ENCODE data around the gene UGT1A10.
"Not testable (repeated sequence)": the region's sequence is repeated elsewhere in the genome, so short reads cannot be mapped to it uniquely, and the experiment has no call there.

Gene UGT1A10

DNA sequence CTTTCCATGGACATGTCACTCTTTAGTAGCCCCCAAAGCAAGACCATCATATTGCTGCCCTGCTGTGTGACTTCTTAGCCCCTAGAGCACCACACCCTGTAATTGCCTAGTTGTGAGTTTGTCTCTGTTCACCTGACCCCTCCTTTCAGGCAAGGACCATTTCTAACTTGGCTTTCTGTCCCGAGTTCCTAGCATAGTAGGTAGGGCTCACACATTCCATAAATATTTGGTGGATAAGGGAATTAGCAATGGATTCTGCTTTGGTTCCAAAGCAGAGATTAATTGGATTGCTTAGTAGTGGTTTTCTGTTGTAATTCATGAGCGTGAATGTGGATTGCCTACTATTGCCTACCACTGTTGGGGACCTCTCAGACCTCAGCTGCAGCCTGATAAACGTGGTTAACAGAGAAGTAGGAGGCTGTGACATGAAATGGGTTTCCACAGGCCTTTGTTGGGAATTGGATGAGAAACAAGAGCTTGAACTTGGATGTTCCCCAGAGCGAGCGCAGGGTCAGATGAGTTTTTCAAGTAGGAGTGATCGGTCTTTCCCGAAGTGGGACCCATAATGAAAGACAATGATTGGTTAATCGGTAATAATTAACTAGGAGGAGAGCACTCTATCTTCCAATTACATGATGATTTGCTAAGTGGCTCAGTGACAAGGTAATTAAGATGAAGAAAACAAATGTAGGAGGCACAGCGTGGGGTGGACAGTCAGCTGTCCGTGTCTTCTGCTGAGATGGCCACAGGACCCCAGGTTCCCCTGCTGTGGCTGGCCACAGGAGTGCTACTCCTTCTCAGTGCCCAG lies 110.4 kb downstream of the UGT1A10 start:
- DNase-seq, result no peak

DNA sequence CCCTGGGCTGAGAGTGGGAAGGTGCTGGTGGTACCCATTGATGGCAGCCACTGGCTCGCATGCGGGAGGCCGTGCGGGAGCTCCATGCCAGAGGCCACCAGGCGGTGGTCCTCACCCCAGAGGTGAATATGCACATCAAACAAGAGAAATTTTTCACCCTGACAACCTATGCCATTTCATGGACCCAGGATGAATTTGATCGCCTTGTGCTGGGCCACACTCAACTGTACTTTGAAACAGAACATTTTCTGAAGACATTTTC lies 111.0 kb downstream of the UGT1A10 start:
- DNase-seq, result no peak

DNA sequence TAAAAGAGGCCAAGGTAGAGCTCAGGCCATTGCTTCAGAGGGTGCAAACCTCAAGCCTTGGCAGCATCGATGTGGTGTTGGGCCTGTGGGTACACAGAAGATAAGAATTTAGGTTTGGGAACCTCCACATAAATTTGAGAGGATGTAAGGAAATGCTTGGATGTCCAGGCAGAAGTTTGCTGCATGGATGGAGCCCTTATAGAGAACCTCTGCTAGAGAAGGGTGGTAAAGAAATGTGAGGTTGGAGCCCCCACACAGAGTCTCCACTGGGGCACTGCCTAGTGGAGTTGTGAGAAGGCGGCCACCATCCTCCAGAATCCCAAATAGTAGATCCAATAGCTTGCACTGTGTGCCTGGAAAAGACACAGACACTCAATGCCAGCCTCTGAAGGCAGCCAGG lies 114.4 kb downstream of the UGT1A10 start:
- DNase-seq, result not testable (repeated sequence)

DNA sequence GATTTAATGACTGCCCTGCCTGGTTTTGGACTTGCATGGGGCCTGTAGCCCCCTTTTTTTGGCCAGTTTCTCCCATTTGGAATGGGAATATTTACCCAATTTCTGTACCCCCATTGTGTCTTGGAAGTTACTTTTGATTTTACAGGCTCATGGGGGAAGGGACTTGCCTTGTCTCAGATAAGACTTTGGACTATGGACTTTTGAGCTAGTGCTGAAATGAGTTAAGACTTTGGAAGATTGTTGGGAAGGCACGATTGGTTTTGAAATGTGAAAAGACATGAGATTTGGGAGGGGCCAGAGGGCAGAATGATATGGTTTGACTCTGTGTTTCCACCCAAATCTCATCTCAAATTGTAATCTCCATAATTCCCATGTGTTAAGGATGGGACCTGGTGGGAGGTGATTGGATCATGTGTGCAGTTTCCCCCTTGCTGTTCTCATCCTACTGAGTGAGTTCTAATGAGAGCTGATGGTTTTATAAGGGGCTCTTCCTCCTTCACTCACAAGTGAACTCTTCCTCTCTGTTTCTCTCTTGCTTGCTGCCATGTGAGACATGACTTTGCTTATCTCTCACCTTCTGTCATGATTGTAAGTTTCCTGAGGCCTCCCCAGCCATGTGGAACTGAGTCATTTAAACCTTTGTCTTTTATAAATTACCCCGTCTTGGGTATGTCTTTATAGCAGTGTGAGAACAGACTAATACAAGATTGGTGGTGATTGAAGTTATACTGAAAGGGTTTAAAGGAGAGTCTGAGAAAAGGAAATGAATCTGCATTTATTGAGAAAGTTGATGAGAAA lies 115.2 kb downstream of the UGT1A10 start:
- not testable (repeated sequence) for DNase-seq

DNA sequence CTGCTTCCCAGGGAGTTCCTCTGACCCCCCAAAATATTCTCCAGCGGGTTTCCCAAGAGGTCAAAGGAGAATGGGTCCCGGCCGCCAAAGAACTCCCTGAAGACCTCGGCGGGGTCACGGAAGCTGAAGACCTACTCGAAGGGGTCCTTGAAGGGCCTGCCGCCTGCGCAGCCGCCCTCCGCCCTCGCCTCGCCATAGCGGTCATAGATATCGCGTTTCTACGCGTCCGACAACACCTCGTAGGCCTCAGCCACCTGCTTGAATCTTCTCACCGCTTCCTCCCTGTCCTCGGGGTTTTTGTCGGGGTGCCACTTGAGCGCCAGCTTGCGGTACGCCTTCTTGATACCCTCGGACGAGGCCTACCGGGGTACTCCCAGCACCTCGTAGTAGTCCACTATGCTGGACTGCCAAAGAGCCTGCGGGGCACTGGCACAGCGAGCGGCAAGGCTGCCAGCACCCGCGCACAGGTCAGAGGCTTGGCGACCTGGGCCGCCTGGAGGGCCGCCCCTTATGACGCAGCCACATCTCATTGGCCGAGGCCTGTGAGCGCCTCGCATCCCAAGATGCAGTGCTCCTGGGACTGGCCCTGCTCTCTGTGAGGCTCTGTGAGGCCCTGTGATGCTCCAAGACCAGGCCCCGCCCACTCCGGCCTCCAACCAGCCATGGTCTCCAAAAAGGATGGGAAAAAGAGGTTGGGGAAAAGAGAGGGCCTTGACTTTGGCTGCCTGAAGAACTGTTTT lies 118.8 kb downstream of the UGT1A10 start:
- no peak for DNase-seq

DNA sequence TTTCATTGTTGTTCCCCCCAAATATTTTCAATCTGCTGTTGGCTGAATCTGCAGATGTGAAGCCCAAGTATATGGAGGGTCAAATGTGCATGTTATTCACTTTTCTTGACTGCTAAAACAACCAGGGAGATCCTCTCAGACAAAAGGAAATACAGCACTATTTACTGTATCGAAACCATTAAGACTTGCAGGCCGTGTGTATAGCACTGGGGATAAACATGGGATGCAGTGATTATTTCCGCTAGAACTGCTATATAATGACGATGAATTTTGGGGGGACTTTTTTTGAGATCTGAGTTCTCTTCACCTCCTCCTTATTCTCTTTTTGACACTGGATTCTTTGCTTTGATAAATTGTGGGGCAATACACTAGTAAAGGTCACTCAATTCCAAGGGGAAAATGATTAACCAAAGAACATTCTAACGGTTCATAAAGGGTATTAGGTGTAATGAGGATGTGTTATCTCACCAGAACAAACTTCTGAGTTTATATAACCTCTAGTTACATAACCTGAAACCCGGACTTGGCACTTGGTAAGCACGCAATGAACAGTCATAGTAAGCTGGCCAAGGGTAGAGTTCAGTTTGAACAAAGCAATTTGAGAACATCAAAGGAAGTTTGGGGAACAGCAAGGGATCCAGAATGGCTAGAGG lies 120.3 kb downstream of the UGT1A10 start:
- no peak for DNase-seq

DNA sequence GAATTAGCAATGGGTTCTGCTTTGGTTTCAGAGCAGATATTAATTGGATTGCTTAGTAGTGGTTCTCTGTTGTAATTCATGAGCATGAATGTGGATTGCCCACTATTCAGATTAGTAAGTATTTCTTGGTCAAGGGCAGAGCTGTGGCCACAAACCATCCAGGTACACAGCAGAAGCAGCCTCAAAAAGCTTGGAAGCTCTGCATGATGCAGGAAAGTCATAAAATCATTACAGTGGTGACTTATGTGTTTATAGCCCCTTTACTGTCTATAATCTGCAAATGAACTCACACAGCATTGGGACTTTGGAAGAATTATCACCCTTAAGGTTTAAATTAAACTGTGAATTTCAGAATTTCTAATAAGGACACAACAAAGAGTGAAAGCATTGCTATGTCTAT lies 121.9 kb downstream of the UGT1A10 start:
- DNase-seq, result no peak

DNA sequence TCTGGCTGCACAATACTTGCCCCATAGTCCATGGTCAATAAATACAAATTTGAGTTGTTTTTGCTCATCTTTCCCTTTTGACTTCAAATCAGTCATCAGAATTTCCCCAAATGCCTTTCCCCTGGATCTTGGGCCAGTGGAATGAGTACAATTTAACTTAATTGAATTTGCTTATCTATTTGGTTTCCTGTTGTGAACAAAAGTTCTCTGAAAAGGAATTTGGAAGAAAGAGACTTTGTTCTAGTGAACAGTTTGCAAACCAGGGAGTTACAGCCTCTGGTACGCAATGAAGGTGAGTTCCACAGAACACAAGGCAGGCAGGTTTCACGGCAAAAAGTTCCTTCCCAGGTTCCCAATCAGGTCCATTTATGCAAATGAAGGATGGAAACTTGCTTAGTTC lies 122.6 kb downstream of the UGT1A10 start:
- no peak for DNase-seq

DNA sequence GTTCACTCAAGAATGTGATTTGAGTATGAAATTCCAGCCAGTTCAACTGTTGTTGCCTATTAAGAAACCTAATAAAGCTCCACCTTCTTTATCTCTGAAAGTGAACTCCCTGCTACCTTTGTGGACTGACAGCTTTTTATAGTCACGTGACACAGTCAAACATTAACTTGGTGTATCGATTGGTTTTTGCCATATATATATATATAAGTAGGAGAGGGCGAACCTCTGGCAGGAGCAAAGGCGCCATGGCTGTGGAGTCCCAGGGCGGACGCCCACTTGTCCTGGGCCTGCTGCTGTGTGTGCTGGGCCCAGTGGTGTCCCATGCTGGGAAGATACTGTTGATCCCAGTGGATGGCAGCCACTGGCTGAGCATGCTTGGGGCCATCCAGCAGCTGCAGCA lies 123.8 kb downstream of the UGT1A10 start, which contains the start of gene UGT1A1:
TSS of gene UGT1A1 (plus strand) at position 228 of the 400 bp plus-strand sequence. CDS start at position 246, 18 bp downstream.
- DNase-seq, result no peak

DNA sequence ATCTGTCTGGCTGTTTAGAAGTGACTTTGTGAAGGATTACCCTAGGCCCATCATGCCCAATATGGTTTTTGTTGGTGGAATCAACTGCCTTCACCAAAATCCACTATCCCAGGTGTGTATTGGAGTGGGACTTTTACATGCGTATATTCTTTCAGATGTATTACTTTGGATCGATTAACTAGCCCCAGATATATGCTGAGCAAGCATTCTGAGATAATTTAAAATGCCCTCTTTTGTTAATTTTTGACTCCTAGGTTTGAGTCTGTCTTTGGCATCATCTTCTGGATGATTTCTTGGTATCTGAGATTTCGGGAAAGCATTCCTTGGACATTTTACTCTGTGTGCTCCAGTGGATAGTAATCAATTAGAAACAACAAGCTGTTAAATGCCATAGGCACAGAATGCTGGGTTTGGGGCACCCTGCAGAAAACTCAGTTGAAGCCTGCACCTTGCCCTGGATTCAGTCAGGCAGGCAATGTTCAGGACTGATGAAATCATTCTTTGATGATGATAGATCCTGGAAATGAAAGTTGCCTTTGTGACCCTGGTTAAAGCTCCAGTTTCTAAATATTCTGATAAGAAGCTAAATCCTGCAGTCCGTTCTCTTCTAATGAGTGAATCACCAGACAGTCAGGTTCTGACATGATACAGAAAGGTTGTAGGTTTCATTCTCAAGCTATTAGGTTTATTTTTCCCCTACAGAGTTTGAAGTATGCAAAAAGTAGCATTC lies 125.0 kb downstream of the UGT1A10 start:
- no peak for DNase-seq

DNA sequence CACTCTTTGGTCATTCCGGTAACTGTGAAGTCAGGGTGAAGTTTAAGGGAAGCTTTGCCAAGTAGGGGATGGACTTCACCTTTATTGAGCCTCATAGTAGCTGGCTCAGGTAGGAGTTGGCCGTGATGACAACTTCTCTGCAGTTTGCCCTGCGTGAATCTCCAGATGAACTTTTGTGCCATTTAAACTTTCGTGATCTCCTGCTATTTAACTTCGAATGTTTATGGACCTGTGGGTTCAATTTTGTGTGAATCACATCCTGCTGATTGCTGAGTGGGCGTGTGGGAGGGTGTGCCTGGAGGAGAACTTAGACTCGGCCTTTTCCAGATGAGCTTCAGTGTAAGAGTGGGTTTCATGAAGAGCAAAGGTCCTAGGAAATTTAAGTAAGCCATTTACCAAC lies 128.0 kb downstream of the UGT1A10 start:
- DNase-seq, result no peak

DNA sequence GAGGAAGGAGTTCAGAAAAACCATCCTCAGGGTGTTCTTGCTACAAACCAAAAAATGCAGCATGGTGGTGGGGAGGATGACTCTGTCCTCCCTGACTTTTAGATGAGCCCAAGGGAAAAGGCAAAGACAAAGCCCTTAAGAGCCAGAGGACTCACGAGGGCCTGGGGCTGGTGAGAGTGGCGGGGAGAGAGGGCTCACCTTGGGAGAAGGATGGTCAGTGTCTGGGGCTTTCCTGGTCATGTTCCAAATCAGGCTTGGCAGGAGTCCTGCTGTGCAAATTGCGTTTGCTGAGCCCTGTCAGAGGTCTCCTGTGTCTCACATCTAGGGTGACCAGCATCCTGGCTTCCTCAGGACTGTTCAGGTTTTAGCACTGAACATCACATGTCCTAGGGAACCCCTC lies 128.5 kb downstream of the UGT1A10 start:
- DNase-seq, result no peak

DNA sequence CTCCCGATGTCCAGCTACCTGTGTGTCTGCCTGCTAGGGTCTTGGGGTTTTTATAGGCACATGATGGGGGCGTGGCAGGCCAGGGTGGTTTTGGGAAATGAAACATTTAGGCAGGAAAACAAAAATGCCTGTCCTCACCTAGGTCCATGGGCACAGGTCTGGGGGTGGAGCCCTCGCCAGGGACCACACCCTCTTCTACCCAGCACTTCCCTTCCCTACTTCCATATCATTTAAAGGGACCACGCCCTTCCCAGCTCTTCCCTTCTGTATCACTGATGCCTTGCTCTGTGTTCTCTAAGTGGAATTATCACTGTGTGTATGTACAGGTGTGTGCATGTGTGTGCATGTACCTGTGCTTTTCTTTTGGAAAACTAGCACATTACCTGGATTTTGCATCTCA lies 130.2 kb downstream of the UGT1A10 start:
- no peak for DNase-seq

DNA sequence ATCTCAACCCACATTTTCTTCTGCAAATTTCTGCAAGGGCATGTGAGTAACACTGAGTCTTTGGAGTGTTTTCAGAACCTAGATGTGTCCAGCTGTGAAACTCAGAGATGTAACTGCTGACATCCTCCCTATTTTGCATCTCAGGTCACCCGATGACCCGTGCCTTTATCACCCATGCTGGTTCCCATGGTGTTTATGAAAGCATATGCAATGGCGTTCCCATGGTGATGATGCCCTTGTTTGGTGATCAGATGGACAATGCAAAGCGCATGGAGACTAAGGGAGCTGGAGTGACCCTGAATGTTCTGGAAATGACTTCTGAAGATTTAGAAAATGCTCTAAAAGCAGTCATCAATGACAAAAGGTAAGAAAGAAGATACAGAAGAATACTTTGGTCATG lies 131.8 kb downstream of the UGT1A10 start:
- DNase-seq, result no peak

DNA sequence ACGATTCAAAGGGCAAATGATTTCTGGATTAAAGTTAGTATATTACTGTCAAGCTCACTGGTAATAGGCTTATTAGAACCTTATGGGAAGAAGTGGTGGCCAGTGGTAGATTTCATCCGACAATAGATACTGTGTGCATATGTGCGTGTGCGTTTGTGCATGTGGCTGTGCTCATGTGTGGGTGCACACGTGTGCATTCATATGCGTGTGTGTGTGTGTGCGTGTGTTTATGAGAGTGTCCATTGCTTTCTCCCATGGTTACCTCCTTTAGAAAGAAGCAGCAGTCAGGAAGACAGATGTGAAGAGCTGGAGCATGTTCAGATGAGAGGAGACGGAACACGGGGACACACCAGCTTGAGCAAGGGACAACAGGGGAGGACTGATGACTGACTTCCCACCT lies 133.0 kb downstream of the UGT1A10 start:
- DNase-seq, result no peak

DNA sequence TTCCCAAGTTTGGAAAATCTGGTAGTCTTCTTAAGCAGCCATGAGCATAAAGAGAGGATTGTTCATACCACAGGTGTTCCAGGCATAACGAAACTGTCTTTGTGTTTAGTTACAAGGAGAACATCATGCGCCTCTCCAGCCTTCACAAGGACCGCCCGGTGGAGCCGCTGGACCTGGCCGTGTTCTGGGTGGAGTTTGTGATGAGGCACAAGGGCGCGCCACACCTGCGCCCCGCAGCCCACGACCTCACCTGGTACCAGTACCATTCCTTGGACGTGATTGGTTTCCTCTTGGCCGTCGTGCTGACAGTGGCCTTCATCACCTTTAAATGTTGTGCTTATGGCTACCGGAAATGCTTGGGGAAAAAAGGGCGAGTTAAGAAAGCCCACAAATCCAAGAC lies 135.9 kb downstream of the UGT1A10 start:
- DNase-seq, result no peak

DNA sequence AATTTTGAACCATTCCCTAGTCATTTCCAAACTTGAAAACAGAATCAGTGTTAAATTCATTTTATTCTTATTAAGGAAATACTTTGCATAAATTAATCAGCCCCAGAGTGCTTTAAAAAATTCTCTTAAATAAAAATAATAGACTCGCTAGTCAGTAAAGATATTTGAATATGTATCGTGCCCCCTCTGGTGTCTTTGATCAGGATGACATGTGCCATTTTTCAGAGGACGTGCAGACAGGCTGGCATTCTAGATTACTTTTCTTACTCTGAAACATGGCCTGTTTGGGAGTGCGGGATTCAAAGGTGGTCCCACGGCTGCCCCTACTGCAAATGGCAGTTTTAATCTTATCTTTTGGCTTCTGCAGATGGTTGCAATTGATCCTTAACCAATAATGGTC lies 136.3 kb downstream of the UGT1A10 start:
- no peak for DNase-seq

DNA sequence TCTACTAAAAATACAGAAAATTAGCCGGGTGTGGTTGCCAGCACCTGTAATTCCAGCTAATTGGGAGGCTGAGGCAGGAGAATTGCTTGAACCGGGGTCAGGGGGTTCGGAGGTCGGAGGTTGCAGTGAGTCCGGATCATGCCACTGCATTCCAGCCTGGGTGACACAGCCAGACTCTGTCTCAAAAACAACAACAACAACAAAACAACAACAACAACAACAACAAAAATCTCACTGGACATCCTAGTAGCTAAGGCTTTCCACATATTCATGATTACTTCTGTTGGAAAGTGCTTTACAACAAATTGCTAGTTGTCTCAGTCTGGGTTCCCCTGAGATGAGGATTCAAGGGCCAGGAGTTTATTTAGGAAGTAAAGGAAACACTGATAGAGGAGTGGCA lies 137.6 kb downstream of the UGT1A10 start:
- DNase-seq, result no peak

DNA sequence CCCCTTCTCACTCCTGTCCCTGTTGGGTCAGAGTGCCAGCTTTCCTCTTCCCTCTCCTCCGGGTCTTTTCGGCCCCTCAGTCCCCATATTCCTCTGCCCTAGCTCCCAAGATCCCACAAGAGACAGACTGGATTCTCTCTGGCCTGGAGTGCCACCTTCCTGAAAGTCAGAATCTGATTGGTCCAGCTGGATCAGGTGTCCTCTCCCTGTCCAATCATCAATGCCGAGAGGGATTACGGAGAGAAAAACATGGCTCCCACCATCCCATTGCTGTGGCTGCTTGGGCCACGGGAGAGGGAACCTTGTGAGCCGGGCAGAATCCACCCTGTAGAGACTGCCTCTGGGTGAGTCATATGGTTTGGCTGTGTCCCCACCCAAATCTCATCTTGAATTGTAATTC lies 139.2 kb downstream of the UGT1A10 start:
- no peak for DNase-seq

DNA sequence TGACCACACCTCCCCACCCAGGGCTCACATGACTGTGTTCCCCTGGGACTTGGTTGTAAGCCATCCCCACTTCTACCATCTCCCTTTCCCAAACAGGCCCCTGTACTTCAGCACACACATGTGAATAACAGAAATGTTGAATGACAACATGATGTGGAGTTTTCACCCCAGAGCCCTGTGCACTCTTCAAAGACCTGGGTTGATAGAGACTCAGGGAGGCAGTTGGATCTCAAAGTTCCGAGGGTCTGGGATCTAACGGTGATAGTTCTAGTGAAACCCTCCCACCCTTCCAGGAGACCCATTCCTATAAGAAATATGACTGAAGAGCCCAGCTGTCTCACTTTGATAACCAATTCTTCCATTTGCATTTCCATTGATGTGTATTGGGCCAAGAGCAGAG lies 141.8 kb downstream of the UGT1A10 start, which contains the start of gene MROH2A:
TSS of gene MROH2A (plus strand) at position 301 of the 400 bp plus-strand sequence. CDS start 1,029 bp downstream, outside the sequence.
- DNase-seq, result no peak

DNA sequence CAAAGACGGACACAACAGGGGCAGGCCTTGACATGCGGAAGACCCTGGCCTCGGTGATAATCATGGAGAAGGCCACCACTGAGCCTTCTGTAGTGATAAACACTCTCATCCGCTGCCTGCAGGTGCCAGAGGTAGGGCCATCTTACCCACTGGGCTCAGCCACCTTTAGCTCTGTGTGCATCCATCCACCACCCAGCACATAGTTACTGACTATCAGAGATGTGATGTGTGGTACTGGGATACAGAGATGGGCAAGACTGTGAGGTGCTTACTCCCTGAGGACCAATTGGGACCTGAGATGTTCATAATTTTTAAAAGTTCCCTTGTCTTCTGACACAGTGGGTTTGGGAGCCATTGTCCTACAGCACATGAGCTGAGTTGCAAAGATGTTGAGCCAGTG lies 143.5 kb downstream of the UGT1A10 start:
- DNase-seq, result no peak

DNA sequence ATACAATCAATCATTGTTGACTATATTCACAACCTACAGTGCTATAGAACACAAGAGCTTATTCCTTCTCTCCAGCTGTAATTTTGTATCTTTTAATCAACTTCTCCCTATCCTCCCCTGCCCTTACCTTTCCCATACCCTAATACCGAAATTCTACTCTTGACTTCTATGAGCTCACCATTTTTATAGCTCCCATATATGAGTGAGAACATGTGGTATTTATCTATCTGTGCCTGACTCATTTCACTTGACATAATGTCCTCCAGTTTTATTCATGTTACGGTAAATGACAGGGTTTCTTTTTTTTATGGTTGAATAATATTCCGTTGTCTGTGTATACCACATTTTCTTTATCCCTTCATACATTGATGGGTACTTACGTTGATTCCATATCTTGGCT lies 144.5 kb downstream of the UGT1A10 start:
- DNase-seq, result no peak

All from activated CD4-positive, alpha-beta T cell treated with anti-CD3 and anti-CD28 coated beads, Interleukin-2, amount 50 U/mL, for 48 hours (primary cell).